GM18526 (cell line): ENCODE data around the gene GPX2.

Source experiments
- POLR2A ChIP-seq: IDR thresholded peaks from 3 replicates; pipeline ENCODE4 v1.6.1; 2011; ENCODE audit not compliant: insufficient read length; ENCODE audit errors: extremely low read depth

GPX2 gene

DNA sequence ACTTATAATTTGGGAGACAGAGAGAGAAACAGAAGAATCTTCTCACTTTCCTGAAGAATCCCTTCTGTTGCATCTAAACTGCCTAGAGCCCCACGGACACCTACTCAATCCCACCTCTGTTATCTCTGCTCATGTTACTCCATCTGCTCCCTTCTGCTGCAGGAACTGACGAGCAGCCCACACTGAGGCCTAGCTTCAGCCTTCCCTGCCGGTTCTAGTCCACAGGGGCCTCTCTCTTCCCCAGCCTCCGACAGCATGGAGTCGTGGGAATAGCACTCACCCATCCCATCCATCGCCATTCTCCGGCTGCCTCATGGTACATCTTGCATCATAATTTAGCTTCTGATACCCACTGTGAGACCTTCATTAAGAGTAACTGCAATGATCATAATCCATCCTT, 25.6 kb upstream of the GPX2 start:
- no peak for TF ChIP-seq POLR2A

DNA sequence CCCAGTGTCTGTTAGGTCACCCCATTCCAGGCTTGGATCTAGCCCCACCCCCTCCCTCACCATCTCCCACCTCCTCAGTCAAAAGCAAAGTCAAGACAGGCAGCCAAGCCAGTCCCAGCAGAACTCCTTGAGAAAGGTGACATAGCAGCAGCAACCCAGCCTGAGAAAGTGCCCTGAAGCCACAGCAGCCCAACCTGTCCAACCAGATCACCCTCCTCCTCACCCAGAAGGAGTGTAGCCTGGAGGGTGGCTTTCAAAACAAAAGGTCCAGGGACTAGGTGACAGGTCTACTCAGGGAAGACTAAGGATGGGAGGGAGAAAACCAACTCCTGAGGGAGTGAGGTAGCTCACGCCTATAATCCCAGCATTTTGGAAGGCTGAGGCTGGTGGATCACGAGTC, 24.4 kb upstream of the GPX2 start:
- TF ChIP-seq POLR2A: no peak

DNA sequence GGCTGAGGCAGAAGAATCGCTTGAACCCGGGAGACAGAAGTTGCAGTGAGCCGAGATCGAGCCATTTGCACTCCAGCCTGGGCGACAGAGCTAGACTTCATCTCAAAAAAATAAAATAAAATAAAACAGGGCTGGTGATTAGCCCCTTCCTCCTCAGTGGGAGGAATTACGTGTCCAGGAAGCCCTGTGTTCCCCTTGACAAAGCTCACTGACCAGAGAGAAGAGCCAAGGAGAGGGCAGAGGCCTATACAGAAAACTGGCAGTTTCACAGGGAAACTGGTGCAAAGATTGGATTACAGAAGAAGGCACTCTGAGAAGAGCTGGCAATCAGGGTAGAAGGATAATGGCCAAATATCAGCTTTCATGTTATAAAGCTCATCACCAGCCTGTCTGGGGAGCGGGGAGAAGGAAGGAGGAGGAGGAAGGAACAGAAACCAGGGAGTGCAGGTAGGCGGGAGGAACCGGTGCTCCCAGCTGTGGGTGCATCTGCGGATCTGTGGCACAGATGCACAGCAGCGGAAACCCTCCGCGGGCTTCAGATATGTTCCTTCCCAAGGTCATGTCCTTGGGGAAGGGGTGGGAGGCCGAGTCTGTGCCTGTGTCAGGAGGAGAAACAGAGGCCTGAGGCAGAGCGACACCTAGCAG, 22.9 kb upstream of the GPX2 start:
- no peak for TF ChIP-seq POLR2A

DNA sequence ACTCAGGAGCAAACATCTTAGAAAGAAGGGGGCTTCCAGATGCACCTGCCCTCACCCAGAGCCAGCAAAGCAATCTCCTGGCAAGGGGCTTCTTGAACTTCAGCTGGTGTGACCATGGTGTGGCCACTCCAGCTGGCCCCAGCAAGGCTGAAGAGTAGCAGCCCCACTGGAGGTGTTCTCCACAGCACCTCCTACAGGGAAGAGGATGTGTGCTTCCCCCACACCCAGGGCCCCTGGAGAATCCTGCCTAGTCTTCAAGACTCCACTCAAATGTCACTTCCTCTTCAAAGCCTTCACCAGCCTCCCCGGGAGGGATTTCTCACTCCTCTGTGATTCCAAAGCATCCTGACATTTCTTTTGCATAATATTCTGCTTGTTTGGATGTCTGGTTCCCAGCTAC, 21.1 kb upstream of the GPX2 start:
- TF ChIP-seq POLR2A: no peak

GRCh38 chr14:64960762-64961276, 18.3 kb upstream of the GPX2 start:
- no peak for TF ChIP-seq POLR2A

DNA sequence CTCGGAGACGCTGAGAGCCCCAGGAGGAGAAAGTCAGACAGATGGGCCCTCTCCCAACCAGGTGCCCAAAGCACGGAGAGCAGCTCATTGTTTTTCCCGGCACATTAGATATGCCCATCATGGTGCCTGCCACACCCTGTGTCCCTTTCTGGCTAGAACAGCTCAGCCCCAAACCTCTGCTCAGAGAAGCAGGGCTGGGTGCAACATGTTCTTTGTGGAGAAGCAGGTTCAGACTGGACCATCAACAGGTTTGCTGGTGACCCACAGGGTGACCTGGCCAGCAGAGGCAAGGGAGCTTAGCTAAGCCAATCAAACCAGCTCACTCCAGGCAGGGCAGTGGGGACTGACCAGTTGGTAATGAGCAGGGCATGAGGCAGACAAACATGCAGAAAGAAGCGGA, 16.2 kb upstream of the GPX2 start:
- no peak for TF ChIP-seq POLR2A

DNA sequence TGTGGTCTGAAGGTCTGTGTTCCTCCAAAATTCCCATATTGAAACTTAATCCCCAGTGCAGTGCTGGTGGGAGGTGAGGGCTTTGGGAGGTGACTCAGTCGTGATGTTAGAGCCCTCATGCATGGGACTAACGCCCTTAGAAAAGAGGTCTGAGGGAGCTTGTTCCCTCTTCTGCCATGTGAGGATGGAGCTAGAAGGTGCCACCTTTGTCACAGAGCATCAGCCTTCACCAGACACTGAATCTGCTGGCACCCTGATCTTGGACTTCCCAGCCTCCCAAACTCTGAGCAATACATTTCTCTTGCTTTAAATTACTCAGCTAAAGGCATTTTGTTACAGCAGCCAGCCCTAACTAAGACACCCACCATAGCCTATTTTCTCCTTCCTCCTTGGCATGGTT, 15.7 kb upstream of the GPX2 start:
- TF ChIP-seq POLR2A: no peak

GRCh38 chr14:64956697-64957406, 14.3 kb upstream of the GPX2 start:
- TF ChIP-seq POLR2A: no peak

DNA sequence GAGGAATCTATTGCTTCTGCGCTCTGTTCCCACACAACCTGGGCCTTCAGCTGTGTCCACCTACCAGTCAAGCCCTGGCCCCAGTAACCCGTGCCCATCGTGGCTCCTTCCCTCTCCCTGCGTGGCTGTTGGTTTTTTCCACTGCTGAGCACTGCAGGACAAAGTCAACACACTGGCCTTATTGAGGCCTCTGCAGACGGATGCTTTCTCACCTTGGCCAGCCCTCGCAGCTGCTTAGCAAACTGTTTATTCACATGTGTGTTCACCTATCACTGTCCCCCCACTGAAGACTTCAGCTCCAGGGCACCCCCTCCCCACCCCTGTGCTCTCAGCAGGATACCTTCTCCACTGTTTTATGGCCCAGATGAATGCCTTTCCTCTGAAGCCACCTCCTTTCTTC, 12.8 kb upstream of the GPX2 start:
- TF ChIP-seq POLR2A: no peak

GRCh38 chr14:64954491-64955240, 12.1 kb upstream of the GPX2 start:
- no peak for TF ChIP-seq POLR2A

DNA sequence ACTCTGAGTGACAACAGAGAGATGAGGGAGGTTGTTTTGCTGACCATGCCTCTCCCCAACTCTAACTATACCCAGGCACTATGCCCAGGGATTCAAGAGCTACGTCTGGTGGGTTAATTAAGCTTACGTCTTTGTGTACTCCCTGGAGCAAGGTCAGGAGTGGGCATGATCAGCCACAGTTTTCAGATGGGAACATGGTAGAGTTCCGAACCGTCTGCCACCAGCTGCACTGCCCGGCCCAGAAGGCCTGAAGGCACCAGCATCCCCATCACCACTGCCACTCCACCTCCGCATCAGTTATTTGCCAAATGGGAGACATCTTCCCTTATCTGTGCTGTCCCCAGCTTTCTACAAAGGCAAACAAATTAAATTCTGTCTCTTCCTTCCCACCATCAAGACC, 11.1 kb upstream of the GPX2 start:
- no peak for TF ChIP-seq POLR2A

GRCh38 chr14:64953310-64953654, 10.7 kb upstream of the GPX2 start:
- TF ChIP-seq POLR2A: no peak

DNA sequence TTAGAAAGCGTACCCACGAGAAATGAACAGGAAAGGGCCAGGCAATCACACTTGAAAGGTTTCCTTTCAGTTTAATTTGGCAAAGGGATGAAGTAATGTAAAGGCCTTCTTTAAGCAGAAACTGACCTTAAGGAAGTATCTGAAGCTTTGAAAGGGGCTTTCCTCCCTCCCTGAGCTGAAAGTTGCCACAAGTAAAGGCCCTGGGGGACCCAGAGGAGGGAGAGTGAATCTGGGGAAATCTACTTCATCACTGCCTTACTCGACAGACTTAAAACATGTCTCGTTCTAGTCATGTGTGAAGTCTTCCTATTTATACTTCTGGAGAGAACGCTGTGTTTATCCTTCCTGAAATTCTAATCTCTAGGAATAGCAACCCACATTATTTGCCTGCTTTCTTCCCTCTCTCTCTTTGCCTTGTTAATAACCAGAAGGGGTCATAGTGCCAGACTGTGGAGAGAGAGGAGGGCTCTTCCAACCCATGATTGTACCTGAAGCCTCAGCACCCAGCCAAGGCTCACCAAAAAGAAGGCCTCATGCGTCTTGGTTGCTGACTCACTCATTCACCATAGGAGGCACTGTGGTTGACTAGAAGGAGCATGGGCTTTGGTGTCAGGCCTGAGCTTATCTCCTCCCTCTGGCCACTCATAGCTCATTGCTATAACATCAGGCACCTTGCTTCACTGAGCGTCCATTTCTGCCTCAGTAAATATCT, 10.2 kb upstream of the GPX2 start:
- TF ChIP-seq POLR2A: no peak

- TF ChIP-seq POLR2A: no peak
Observed at GRCh38 chr14:64951724-64952123, 9.2 kb upstream of the GPX2 start.

DNA sequence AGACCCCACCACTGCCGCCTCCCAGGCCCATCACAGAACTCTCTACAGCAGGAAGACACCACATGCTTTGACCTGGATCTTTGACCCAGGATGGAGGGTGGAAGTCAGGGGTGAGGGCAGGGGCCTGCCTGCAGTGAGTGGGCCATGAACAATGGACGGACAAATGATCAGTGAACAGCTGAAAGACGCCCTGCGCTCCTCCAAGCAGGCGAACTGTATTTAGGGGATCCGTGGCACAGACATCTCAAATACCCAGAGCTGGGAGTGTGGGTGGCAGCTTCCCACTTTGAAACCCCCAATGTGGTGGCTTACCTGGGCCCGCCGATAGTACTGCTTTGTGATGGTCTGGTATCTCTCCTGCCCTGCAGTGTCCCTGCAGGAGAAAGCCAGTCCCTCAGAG, 8.7 kb upstream of the GPX2 start:
- TF ChIP-seq POLR2A: no peak

GRCh38 chr14:64950889-64951288, 8.3 kb upstream of the GPX2 start:
- TF ChIP-seq POLR2A: no peak
